ENCODE data around the gene WWOX. TPM values are rescaled to one million over a fixed set of nuclear protein-coding genes. Genes with fewer than 3 reads are reported as not detected.

Gene WWOX
- total RNA-seq, 1 experiment from 2014 or later, result 5.3 TPM

- DNase-seq (ENCODE audit: low read depth, low spot score), result peak; percentile 52
- in situ Hi-C loops (cut with HindIII; ENCODE audit: low pct_unique_long_range_greater_than_20kb, low sequenced_read_pairs), result no loop called here
Measured at GRCh38 chr16:78705694-78706093, 606.2 kb downstream of the WWOX start.

DNA sequence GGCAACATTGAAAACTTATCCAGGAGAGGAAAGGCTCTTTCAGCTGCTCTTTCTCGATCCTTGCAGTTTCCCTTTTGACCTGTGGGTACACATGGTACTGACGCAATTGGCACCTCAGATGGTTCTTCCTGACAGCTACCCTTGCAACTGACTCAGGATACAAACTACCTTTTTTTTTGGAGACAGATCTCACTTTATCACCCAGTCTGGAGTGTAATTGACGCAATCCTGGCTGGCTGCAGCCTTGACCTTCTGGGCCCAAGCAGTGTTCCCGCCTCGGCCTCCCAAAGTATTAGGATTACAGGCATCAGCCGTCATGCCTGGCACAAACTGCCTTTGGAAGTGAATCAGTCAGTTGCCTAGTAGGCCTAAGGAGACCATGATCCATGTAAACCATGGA lies 607.2 kb downstream of the WWOX start:
- no peak for DNase-seq (ENCODE audit: low read depth, low spot score)
- in situ Hi-C loops (cut with HindIII; ENCODE audit: low pct_unique_long_range_greater_than_20kb, low sequenced_read_pairs), result no loop called here

GRCh38 chr16:78709137-78709884 lies 609.9 kb downstream of the WWOX start:
- in situ Hi-C loops (cut with HindIII; ENCODE audit: low pct_unique_long_range_greater_than_20kb, low sequenced_read_pairs), result no loop called here

DNA sequence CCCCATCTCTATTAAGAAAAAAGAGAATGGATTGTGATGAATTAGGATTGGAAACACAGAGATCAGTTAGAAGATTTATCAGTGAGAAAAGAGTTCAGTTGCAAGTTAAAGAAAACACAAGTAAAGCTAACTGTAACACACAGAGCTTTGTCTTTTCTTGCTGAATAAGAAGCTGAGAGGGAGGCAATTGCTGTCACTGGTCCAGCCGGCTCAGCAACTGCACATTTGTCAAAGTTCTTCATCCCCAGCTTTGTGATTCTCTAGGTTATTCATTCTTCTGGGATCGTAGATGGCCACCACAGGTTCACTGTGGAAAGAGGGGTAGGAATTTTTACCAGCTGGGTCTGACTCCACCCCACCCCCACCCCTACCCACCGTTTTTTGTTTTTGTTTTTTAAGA lies 615.7 kb downstream of the WWOX start:
- in situ Hi-C loops (cut with HindIII; ENCODE audit: low pct_unique_long_range_greater_than_20kb, low sequenced_read_pairs), result no loop called here
- no peak for DNase-seq (ENCODE audit: low read depth, low spot score)

More at GRCh38 chr16:78709137-78709884, 609.9 kb downstream of the WWOX start:
- no peak for DNase-seq (ENCODE audit: low read depth, low spot score)

DNA sequence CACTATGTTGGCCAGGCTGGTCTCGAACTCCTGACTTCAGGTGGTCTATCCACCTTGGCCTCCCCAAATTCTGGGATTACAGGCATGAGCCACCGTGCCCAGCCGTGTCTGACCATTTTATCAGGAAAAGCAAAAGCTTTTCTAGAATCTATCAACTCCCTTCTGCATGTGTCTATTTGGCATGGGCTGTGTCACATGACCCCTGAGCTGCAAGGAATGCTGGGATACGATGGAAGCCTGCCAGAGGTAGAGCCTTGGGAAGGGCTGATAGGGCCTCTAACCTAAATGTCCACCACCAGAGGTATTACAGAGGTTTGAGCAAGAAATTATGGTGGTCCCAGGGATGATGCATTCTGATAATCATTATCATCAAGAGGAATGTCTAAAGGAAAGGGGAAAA lies 616.2 kb downstream of the WWOX start:
- DNase-seq (ENCODE audit: low read depth, low spot score), result no peak
- in situ Hi-C loops (cut with HindIII; ENCODE audit: low pct_unique_long_range_greater_than_20kb, low sequenced_read_pairs), result no loop called here

DNA sequence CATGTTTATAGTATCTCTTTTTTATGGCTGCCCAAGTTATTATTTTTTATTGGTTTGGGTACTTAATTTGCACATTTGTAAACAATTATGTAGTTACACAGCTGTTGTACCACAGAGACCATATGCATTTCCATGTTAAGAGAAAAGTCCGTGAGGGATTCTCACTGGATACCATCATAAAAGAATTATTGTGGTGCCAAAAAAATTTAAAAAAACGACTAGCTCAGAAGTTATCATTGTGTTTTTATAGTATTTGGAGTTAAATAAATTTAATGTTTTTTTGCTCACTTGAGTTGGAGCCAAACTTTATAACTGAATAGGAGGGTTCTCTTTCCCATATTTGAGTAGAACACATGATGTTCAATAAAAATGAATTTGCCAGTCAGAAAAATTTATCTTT lies 618.7 kb downstream of the WWOX start:
- in situ Hi-C loops (cut with HindIII; ENCODE audit: low pct_unique_long_range_greater_than_20kb, low sequenced_read_pairs), result no loop called here
- DNase-seq (ENCODE audit: low read depth, low spot score), result no peak

- DNase-seq (ENCODE audit: low read depth, low spot score), result no peak
- in situ Hi-C loops (cut with HindIII; ENCODE audit: low pct_unique_long_range_greater_than_20kb, low sequenced_read_pairs), result no loop called here
Measured at GRCh38 chr16:78720416-78720815, 621.0 kb downstream of the WWOX start.

- in situ Hi-C loops (cut with HindIII; ENCODE audit: low pct_unique_long_range_greater_than_20kb, low sequenced_read_pairs), result no loop called here
- no peak for DNase-seq (ENCODE audit: low read depth, low spot score)
Measured at GRCh38 chr16:78727536-78727935, 628.1 kb downstream of the WWOX start.

DNA sequence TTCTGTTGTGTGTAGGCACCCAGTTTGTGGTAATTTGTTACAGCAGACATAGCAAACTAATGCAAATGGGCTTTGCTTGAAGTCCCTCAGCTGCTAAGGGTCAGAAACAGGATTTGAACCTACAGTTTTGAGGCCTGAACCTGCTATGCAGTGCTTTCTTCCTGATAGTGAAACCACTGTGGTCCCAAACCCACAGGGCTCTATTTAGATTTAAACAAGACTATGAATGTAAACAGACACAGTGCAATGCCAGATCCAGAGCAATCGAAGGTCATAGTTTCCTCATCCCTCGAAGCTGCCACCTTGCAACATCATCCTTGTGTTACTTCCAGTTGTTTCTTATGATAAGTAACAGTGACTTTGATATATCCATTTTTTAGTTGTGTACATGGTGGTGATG lies 630.2 kb downstream of the WWOX start:
- in situ Hi-C loops (cut with HindIII; ENCODE audit: low pct_unique_long_range_greater_than_20kb, low sequenced_read_pairs), result no loop called here

GRCh38 chr16:78731785-78732184 lies 632.3 kb downstream of the WWOX start:
- in situ Hi-C loops (cut with HindIII; ENCODE audit: low pct_unique_long_range_greater_than_20kb, low sequenced_read_pairs), result no loop called here
- DNase-seq (ENCODE audit: low read depth, low spot score), result no peak

More for the DNA sequence above, 630.2 kb downstream of the WWOX start:
- DNase-seq (ENCODE audit: low read depth, low spot score), result no peak

GRCh38 chr16:78732696-78733095 lies 633.2 kb downstream of the WWOX start:
- in situ Hi-C loops (cut with HindIII; ENCODE audit: low pct_unique_long_range_greater_than_20kb, low sequenced_read_pairs), result no loop called here
- DNase-seq (ENCODE audit: low read depth, low spot score), result no peak

DNA sequence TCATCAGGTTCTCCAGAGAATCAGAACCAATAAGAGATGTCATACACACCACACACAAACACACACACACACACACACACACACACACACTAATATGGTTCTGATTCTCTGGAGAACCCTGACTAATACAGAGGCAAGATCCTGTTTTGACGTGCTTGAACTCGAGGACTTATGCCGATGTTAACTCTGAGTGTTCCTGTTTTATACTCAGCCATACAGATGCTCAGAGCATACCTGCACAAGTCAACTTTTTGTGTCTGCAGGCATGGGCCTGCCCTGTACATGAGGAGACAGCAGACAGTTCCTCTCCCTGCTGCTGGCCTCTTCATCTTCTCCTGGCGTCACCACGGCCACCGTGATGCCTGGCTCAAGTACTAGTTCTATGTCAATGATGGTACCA lies 635.9 kb downstream of the WWOX start:
- no peak for DNase-seq (ENCODE audit: low read depth, low spot score)
- in situ Hi-C loops (cut with HindIII; ENCODE audit: low pct_unique_long_range_greater_than_20kb, low sequenced_read_pairs), result no loop called here

GRCh38 chr16:78737630-78738029 lies 638.2 kb downstream of the WWOX start:
- in situ Hi-C loops (cut with HindIII; ENCODE audit: low pct_unique_long_range_greater_than_20kb, low sequenced_read_pairs), result no loop called here
- DNase-seq (ENCODE audit: low read depth, low spot score), result no peak

- in situ Hi-C loops (cut with HindIII; ENCODE audit: low pct_unique_long_range_greater_than_20kb, low sequenced_read_pairs), result no loop called here
- no peak for DNase-seq (ENCODE audit: low read depth, low spot score)
Measured at GRCh38 chr16:78738557-78738956, 639.1 kb downstream of the WWOX start.

DNA sequence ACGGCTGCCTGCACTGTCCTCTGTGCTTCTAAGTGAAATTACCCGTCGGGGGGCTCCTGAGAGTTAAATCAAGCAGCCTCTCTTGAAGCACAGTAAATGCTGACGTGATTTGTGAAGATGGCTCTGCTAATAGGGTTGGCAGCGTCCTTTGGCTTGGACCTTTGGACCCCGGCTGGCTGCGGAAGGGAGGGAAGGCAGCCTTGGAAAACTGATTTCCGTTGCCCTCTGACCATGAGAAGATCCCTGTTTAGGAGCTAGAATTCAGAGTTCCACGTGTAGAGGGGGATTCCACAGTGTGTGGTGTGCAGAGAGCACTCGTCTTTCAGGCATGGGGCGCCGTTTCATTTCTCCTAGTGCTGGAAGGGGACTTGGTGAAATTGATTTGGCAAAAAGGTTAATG lies 640.8 kb downstream of the WWOX start:
- in situ Hi-C loops (cut with HindIII; ENCODE audit: low pct_unique_long_range_greater_than_20kb, low sequenced_read_pairs), result no loop called here
- DNase-seq (ENCODE audit: low read depth, low spot score), result no peak

- DNase-seq (ENCODE audit: low read depth, low spot score), result peak; percentile 4
- in situ Hi-C loops (cut with HindIII; ENCODE audit: low pct_unique_long_range_greater_than_20kb, low sequenced_read_pairs), result no loop called here
Measured at GRCh38 chr16:78742501-78743283, 643.2 kb downstream of the WWOX start.

GRCh38 chr16:78743556-78743955 lies 644.1 kb downstream of the WWOX start:
- no peak for DNase-seq (ENCODE audit: low read depth, low spot score)

DNA sequence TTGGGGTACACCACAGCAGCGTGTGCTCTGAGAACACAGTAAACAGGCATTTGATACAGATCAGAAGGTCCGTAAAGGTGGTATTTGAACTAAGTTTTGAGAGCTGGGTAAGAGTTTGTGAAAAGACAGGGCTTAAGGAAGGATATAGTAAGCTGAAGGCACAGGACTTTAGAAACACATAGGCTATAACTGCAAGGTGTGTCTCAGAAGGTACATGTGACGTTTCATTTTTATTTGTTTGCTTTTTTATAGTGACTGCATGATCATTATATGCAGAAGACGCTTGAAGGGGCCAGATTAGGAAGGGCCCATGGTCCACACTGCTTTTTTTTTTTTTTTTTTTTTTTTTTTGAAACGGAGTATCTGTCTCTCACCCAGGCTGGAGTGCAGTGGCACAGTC lies 644.6 kb downstream of the WWOX start:
- in situ Hi-C loops (cut with HindIII; ENCODE audit: low pct_unique_long_range_greater_than_20kb, low sequenced_read_pairs), result no loop called here
- DNase-seq (ENCODE audit: low read depth, low spot score), result no peak

More at GRCh38 chr16:78743556-78743955, 644.1 kb downstream of the WWOX start:
- in situ Hi-C loops (cut with HindIII; ENCODE audit: low pct_unique_long_range_greater_than_20kb, low sequenced_read_pairs), result no loop called here

GRCh38 chr16:78744796-78745107 lies 645.3 kb downstream of the WWOX start:
- no peak for DNase-seq (ENCODE audit: low read depth, low spot score)

More at GRCh38 chr16:78744796-78745107, 645.3 kb downstream of the WWOX start:
- in situ Hi-C loops (cut with HindIII; ENCODE audit: low pct_unique_long_range_greater_than_20kb, low sequenced_read_pairs), result no loop called here
